ENCODE results near the gene EIF2D. TPM values are rescaled to one million over a fixed set of nuclear protein-coding genes. Genes with fewer than 3 reads are reported as not detected.

The EIF2D gene
- total and polyA plus RNA-seq, 9 of the 15 experiments (the other 6 are each of a cell fraction or from before 2014, with no cell fraction given): 81.1 to 138 (median 93.9) TPM

- peak; percentile 89 to 95 (median 92) for DNase-seq (ENCODE audit: extremely low read depth in 1 of 4, low spot score in 3 of 4)
- Histone ChIP-seq H3K36me3 (ENCODE audit: control insufficient read depth, insufficient read depth, low read length) (peaks cover 12% of the 10 kb centered on the region; the same call in 2 of the 3 replicates), H3K27ac (ENCODE audit: extremely low read depth, low read depth, low read length) (peak overlapping the region; percentile 65; the same call in 2 of the 3 replicates), H3K27me3 (ENCODE audit: control insufficient read depth in 2 of 2, insufficient read depth in 2 of 2, low read length in 2 of 2) (no peaks in the 10 kb centered on the region), H3K9me1 (ENCODE audit: control insufficient read depth, insufficient read depth, low read length) (no peaks in the 10 kb centered on the region), H3K4me3 (no peak overlapping the region), H4K20me1 (replicated peaks; ENCODE audit: control insufficient read depth, insufficient read depth, low read length) (no peaks in the 10 kb centered on the region), H3K4me2 (ENCODE audit: insufficient read depth, low read length) (peak overlapping the region; percentile 64), H3K9me3 (replicated peaks; ENCODE audit: control insufficient read depth, insufficient read depth, low read depth, low read length) (no peaks in the 10 kb centered on the region), H3K9ac (ENCODE audit: insufficient read depth in 1 of 2, low read depth in 2 of 2, low read length in 2 of 2) (peak overlapping the region; percentile 60 to 87; a peak in 2 of 4 replicates), H3K79me2 (ENCODE audit: control insufficient read depth, insufficient read depth, low read length) (peaks cover 9% of the 10 kb centered on the region), H2AFZ (ENCODE audit: low read depth, low read length) (peak overlapping the region; percentile 87), H3K4me1 (replicated peaks in 1 of 2; ENCODE audit: control insufficient read depth in 2 of 2, insufficient read depth in 2 of 2, low read length in 2 of 2) (peaks cover 30 to 58% of the 10 kb centered on the region in 2 experiments)
- BruUV-seq (replicated peaks): no TSS peak
- CTCF ChIA-PET (ENCODE audit: low intra/inter-chr PET ratio): interaction anchor here (0.5 to 1.2 kb wide), 4 partner anchors 23 to 1138 kb away, joined by 3 to 6 read pairs (median 3); partner anchors contain the start of gene DYRK3
- peak; percentile 89 for ATAC-seq
- POLR2A ChIA-PET: interaction anchor here (0.5 to 3.3 kb wide), 12 partner anchors 8 to 175 kb away, joined by 3 to 22 read pairs (median 4); partner anchors contain the start of genes DYRK3 and EIF2D
- peak; percentile 76 for FAIRE-seq
- 23% methylated on average over 22 of the region's 22 CpGs for WGBS (ENCODE audit: insufficient coverage, low coverage, missing lambda C conversion rate)
- intact Hi-C loops (cut with micrococcal nuclease): no loop called here
- in situ Hi-C loops (cut with MboI): no loop called here
- no peak for TF ChIP-seq SPI1 (IDR thresholded peaks at IDR 0.05; ENCODE audit: borderline replicate concordance, low read depth, low read length)
- TF ChIP-seq ESRRA (IDR thresholded peaks at IDR 0.05; ENCODE audit: borderline replicate concordance, low read depth): peak; percentile 22; the same call in 1 of the 2 replicates
- TF ChIP-seq SMARCA4 (IDR thresholded peaks at IDR 0.05): peak; percentile 17; the same call in 1 of the 2 replicates
- peak in 1 of 2 experiments; percentile 30; a peak in 1 of 4 replicates for TF ChIP-seq FOXK2 (conservative IDR thresholded peaks at IDR 0.05 in 1 of 2, IDR thresholded peaks at IDR 0.05 in 1 of 2; ENCODE audit: low read depth in 2 of 2)
- no peak for TF ChIP-seq HNRNPK (IDR thresholded peaks at IDR 0.05; ENCODE audit: low read depth, low read length, poor library complexity, severe bottlenecking)
- TF ChIP-seq HLTF (IDR thresholded peaks at IDR 0.05): no peak
- no peak for TF ChIP-seq EZH2 (IDR thresholded peaks at IDR 0.05; ENCODE audit: borderline replicate concordance, low read depth, low read length)
- TF ChIP-seq LARP7 (IDR thresholded peaks at IDR 0.05): peak; percentile 69; the same call in 1 of the 2 replicates
- TF ChIP-seq BACH1 (tag; IDR thresholded peaks at IDR 0.05): no peak
- TF ChIP-seq CXXC5 (CRISPR knock-in tag; IDR thresholded peaks at IDR 0.05): peak; percentile 54
- no peak for TF ChIP-seq ZNF12 (CRISPR knock-in tag; IDR thresholded peaks at IDR 0.05)
- 0 out of 4 replicates have a peak, but pooled peaks of 1 of the 2 experiments have one; percentile 49 for TF ChIP-seq MLLT1 (IDR thresholded peaks at IDR 0.05)
- TF ChIP-seq ZKSCAN1 (IDR thresholded peaks at IDR 0.05; ENCODE audit: low read depth, low read length): 0 out of 2 replicates have a peak, but pooled peaks have one; percentile 22
- TF ChIP-seq ELF1 (tag; IDR thresholded peaks at IDR 0.05): no peak
- peak; percentile 37; the same call in 1 of the 2 replicates for TF ChIP-seq RBFOX2 (IDR thresholded peaks at IDR 0.05; ENCODE audit: low read depth, low read length)
- TF ChIP-seq MCM3 (IDR thresholded peaks at IDR 0.05): no peak
- no peak for TF ChIP-seq BCL6 (CRISPR knock-in tag; IDR thresholded peaks at IDR 0.05)
- TF ChIP-seq PREB (CRISPR knock-in tag; IDR thresholded peaks at IDR 0.05): 0 out of 2 replicates have a peak, but pooled peaks have one; percentile 10
- 0 out of 2 replicates have a peak, but pooled peaks have one; percentile 35 for TF ChIP-seq E2F1 (CRISPR knock-in tag; IDR thresholded peaks at IDR 0.05)
- TF ChIP-seq ZNF140 (CRISPR knock-in tag; IDR thresholded peaks at IDR 0.05): no peak
Measured at GRCh38 chr1:206658264-206658980, 46.2 kb upstream of the EIF2D start.
